OCI-M1 (cell line): ENCODE results near the gene PLA2G4E.

Experiments used
- DNase-seq: peaks from one replicate; lab custom pipeline; 2025; lab: John Stamatoyannopoulos, UW

PLA2G4E gene

GRCh38 chr15:42050484-42051255 is 29.8 kb upstream of the PLA2G4E start:
- no peak for DNase-seq

DNA sequence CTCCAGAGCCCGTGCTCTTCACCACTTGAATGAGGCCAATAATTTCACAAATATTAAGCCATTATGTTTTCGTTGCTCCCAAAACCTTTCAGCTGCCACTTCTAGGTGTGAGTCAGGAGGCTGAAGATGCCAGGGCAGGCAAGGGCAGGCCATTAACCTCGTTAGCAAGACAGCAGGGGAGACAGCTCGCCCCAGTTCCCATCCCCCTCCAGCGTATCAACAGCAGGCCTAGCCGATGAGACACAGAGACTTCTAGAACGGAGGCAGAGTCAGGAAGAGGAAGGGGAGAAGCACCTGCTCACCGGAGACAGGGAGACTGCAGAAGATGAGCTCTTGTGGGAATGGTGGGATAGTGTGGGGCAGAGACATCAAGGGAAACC is 28.0 kb upstream of the PLA2G4E start:
- DNase-seq, result no peak

GRCh38 chr15:42048080-42048820 is 27.4 kb upstream of the PLA2G4E start:
- DNase-seq, result no peak

DNA sequence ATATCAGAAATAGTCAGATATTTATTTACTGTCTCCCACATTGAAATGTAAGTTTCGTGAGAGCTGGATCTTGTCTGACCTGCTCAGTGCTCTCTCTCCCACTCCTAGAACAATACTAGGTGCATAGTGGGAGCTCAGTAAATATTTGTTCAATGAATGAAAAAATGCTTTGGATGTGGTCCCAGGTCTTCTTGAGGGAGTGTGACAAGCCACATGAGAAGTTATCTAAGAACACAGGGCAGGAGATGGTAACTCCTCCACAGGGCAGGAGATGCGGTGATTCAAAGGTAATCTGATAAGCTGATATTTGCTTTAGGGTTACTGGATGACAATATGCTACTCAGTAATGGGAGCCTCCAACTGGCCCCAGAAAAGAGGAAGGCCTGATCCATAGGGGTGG is 25.8 kb upstream of the PLA2G4E start:
- DNase-seq, result no peak

DNA sequence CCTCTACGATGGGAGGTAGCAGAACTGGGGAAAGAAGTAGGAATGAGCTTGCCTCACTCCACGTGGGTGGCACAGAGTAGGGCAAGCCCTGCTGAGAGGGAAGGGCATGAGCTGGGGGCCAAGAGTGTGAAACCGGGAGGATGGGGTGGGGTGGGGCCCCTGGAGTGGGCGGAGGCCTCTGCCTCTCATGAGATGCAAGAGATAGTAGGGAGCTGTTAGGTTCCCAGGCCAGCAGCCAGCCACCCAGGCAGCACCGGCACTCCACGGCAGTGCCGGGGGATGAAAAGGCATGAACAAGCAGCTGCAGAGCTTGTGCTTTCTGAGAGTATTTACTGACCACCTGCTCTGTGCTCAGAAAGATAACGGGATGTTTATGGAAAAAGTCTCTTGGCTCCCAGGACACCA is 24.4 kb upstream of the PLA2G4E start:
- no peak for DNase-seq

GRCh38 chr15:42042602-42043400 is 22.0 kb upstream of the PLA2G4E start:
- no peak for DNase-seq

DNA sequence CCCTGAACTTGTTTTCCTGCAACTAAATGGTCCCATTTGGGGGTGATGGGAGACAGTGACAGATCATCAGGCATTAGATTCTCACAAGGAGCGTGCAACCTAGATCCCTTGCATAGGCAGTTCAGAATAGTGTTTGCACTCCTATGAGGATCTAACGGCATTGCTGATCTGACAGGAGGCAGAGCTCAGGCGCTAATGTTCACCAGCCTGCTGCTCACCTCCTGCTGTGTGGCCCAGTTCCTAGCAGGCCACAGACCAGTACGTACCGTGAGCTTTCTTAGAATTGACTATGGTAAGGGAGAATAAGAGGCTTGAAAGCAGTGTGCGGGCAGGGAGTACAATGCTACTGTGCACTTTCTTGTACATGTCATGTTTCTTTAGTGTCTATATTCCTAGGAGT is 17.6 kb upstream of the PLA2G4E start:
- DNase-seq, result no peak

- DNase-seq, result no peak
Measured at GRCh38 chr15:42037656-42038055, 16.8 kb upstream of the PLA2G4E start.

DNA sequence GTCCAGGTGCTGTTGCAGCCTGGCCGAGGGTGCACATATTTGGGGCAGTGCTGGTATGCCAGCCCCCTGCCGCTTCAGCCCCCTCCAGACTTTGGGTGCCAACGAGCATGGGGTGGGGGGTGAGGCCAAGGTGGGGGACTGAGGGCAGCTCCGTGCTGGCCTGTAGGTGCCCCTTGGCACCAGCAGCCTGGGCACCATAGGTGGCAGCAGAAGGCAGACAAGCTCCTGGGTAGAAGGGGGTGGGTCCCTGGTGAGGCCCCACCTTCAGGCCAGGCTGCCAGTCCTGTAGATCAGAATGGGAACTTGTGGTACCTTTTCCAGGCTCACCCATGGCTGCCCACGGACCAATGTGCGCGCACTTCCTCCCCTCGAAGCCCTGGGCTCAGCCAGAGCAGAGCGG is 16.1 kb upstream of the PLA2G4E start:
- no peak for DNase-seq

DNA sequence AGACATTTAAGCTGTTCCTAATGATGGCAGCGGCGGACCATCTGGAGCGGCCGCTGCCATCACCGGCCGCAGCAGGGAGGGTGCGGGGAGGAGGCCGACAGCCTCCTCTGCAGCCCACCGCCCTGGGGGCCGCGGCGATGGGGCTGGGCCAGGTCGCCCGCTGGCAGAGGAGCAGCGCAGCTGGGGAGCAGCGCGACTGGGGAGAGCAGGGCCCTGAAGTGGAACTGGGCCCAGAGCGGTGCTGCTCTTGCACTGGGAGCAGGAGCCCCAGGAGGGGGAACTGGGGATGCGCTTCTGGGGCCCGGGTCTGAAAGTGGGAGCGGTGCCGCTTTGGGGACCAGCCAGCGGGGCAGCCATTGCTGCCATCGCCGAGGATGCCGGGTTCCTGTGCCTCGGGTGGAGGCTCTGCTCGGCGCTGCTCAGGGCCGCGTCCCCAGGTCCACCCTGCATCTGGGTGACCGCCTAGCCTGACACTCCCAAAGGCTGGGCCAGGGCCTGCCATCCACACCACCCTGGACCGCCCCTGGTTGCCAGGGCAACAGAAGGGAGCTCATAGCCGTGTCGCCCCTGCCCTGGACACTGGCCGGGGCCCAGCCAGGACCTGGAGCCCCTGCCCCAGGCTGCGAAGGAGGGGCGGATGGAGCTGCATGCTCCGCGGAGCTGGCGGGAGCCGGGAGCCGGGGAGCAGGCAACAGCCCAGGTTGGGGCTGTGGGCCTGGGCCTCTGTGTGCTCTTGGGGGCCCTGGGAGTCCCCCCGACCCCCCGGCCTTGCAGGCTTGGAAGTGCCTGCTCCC is 15.5 kb upstream of the PLA2G4E start:
- no peak for DNase-seq

GRCh38 chr15:42035435-42035761 is 14.6 kb upstream of the PLA2G4E start:
- no peak for DNase-seq

- no peak for DNase-seq
Measured at GRCh38 chr15:42034628-42035434, 14.0 kb upstream of the PLA2G4E start.

DNA sequence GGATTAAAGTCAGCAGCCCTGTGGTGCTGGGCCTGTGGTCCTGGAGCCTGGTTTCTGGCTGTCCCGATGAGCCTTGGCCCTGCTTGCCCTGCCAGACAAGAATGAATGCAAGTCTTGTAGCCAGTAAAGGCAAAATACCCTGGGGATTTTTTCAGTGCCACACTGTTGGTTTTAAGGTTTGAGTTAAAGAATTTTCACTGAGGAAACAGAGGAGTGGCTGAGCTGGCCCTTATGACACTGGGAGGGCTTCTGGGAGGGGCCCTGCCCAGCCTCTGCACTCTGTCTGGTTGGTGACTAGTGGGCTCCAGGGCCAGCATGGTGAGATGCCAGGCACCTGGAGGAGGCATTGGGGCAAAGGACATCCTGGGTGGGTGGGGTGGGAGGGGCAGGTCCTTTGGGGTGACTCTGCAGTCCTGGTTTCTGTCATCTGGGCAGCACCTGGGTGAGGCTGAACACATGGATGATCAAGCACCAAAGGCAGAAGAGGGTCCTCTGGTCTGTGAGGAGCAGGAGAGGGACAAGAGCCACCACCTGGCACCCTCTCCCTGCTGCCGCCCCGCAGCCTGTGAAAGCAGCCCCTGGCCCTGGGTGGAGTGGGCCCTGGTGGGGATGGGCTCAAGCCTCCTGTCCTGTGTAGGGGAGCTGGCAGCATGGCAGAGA is 12.5 kb upstream of the PLA2G4E start:
- no peak for DNase-seq

- no peak for DNase-seq
Measured at GRCh38 chr15:42032376-42033213, 11.8 kb upstream of the PLA2G4E start.

- DNase-seq, result no peak
Measured at GRCh38 chr15:42031198-42031915, 10.5 kb upstream of the PLA2G4E start.

- DNase-seq, result no peak
Measured at GRCh38 chr15:42027521-42027920, 6.7 kb upstream of the PLA2G4E start.

- no peak for DNase-seq
Measured at GRCh38 chr15:42024303-42024702, 3.5 kb upstream of the PLA2G4E start.

DNA sequence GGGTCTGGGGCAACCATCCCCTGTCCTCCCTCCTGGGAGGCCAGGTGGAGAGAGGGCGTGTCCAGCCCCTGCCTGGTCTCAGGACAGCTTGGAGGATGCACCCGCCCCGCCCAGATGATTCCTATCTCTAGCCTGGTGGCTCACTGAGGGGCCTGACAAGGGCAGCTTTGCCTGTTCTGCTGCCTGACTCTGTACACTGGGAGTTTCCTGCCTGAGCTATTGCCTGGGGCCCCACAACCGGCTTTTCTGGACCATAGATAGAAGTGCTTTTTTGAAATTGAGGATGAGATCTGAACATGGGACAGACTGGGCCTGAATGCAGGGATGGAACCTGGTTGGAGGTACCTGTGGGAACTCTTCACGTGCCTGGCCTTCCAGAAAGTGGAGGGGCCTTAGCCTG is 751 bp upstream of the PLA2G4E start:
- DNase-seq, result no peak
